Activated T-helper 2 cell treated with anti-CD3 and anti-CD28 coated beads, Interferon-gamma antibody, Interleukin-2, Interleukin-4, amounts not matched to agents 10 μg/mL and 5 μg/mL and 100 μg/mL, durations not matched to agents 14 hours and 24 hours and 36 hours (primary cell): Measurements from ENCODE around the gene PSMC3. TPM values are rescaled to one million over a fixed set of nuclear protein-coding genes. Genes with fewer than 3 reads are reported as not detected.
A peak's percentile ranks its signal among the peaks of the same experiment; 100 is the strongest.

Source experiments
- DNase-seq: peaks from one replicate; pipeline ENCODE4 v3.0.0; 2021; ENCODE audit warnings: low spot score
- H3K27ac Mint-ChIP-seq: one replicate; pipeline ENCODE4 v1.8.0; 2021; ENCODE audit warnings: mixed read lengths
- H3K27me3 Mint-ChIP-seq: one replicate; pipeline ENCODE4 v1.8.0; 2021; ENCODE audit warnings: low read depth, mixed read lengths
- H3K36me3 Mint-ChIP-seq: one replicate; pipeline ENCODE4 v1.8.0; 2021; ENCODE audit warnings: low read depth, mixed read lengths
- H3K4me1 Mint-ChIP-seq: one replicate; pipeline ENCODE4 v1.8.0; 2021; ENCODE audit warnings: low read depth, mixed read lengths
- H3K4me3 Mint-ChIP-seq: one replicate; pipeline ENCODE4 v1.8.0; 2021; ENCODE audit warnings: low read depth, mild to moderate bottlenecking, moderate library complexity, mixed read lengths
- H3K9me3 Mint-ChIP-seq: one replicate; pipeline ENCODE4 v1.8.0; 2021; ENCODE audit warnings: mixed read lengths
- intact Hi-C: fragments of 100-400 bp; cut with micrococcal nuclease; formaldehyde crosslinking; loops from one replicate; pipeline ENCODE4 v1.15.1; 2023
- total RNA-seq: library from RNA; stranded (reverse); gene quantifications from 2 replicates; pipeline ENCODE4 v1.2.3, GENCODE V29; 2022

The PSMC3 gene
- total RNA-seq, 1 donor from 2014 or later = 219 TPM

- H3K9me3 Mint-ChIP-seq = no peaks in the 10 kb centered on the region
- H3K27me3 Mint-ChIP-seq = peaks cover 2% of the 10 kb centered on the region
- no peak for DNase-seq
- intact Hi-C loops = loop anchor here (10.0 kb wide), 1 partner anchor 485 kb away; no protein-coding TSS in a partner anchor
- no peaks in the 10 kb centered on the region for H3K36me3 Mint-ChIP-seq
- peak overlapping the region; percentile 46 for H3K27ac Mint-ChIP-seq
- no peak overlapping the region for H3K4me3 Mint-ChIP-seq
- H3K4me1 Mint-ChIP-seq = peaks cover 24% of the 10 kb centered on the region
Measured at GRCh38 chr11:47369676-47370075, 56.6 kb downstream of the PSMC3 start.

Other genes starting within 250 kb of the PSMC3 start
- 98.6 and 104 TPM in 2 replicates for gene ARFGAP2, start 249.6 kb downstream of the PSMC3 start, total RNA-seq
- gene PACSIN3, start 240.0 kb downstream of the PSMC3 start, total RNA-seq = 21.4 and 22.2 TPM in 2 replicates
- gene DDB2, start 211.5 kb downstream of the PSMC3 start, total RNA-seq = 158 and 161 TPM in 2 replicates
- gene ACP2, start 177.6 kb downstream of the PSMC3 start, total RNA-seq = 23.2 and 24.5 TPM in 2 replicates
- gene NR1H3, start 168.4 kb downstream of the PSMC3 start, total RNA-seq = 10.8 and 11.4 TPM in 2 replicates
- gene MADD, start 156.3 kb downstream of the PSMC3 start, total RNA-seq = 83.2 and 89.4 TPM in 2 replicates
- not detected in 2 replicates for gene MYBPC3, start 73.7 kb downstream of the PSMC3 start, total RNA-seq
- 0.11 TPM in 1 of 2 replicates, not detected in the other for gene SPI1, start 47.9 kb downstream of the PSMC3 start, total RNA-seq
- gene SLC39A13, start 17.8 kb downstream of the PSMC3 start, total RNA-seq = 12.5 and 15.2 TPM in 2 replicates
- 0.18 and 1.3 TPM in 2 replicates for gene RAPSN, start 22.7 kb upstream of the PSMC3 start, total RNA-seq
- gene CELF1, start 126.7 kb upstream of the PSMC3 start, total RNA-seq = 129 and 132 TPM in 2 replicates
- 50.7 and 53.9 TPM in 2 replicates for gene PTPMT1, start 139.2 kb upstream of the PSMC3 start, total RNA-seq
- gene KBTBD4, start 152.5 kb upstream of the PSMC3 start, total RNA-seq = 14.2 and 15.3 TPM in 2 replicates
- 132 and 142 TPM in 2 replicates for gene NDUFS3, start 152.6 kb upstream of the PSMC3 start, total RNA-seq
- gene FAM180B, start 160.2 kb upstream of the PSMC3 start, total RNA-seq = 0.25 and 0.39 TPM in 2 replicates
- 0.21 and 0.30 TPM in 2 replicates for gene C1QTNF4, start 168.0 kb upstream of the PSMC3 start, total RNA-seq
- gene MTCH2, start 216.1 kb upstream of the PSMC3 start, total RNA-seq = 124 and 131 TPM in 2 replicates